ENCODE results near the gene DNAJB2.
"Not testable (repeated sequence)": the region's sequence is repeated elsewhere in the genome, so short reads cannot be mapped to it uniquely, and the experiment has no call there.

DNAJB2 gene

GRCh38 chr2:219285894-219286425 is 6.8 kb downstream of the DNAJB2 start:
- DNase-seq = no peak

GRCh38 chr2:219286436-219287115 is 7.4 kb downstream of the DNAJB2 start:
- no peak for DNase-seq

GRCh38 chr2:219287116-219287440 is 7.9 kb downstream of the DNAJB2 start:
- DNase-seq = not testable (repeated sequence)

- no peak for DNase-seq
Observed at GRCh38 chr2:219287580-219288265, 8.6 kb downstream of the DNAJB2 start.

- DNase-seq = no peak
Observed at GRCh38 chr2:219289195-219289536, 10.0 kb downstream of the DNAJB2 start.

GRCh38 chr2:219289537-219290361 is 10.6 kb downstream of the DNAJB2 start:
- no peak for DNase-seq

- no peak for DNase-seq
Observed at GRCh38 chr2:219290381-219291171, 11.4 kb downstream of the DNAJB2 start.

GRCh38 chr2:219291394-219291793 is 12.2 kb downstream of the DNAJB2 start:
- DNase-seq = no peak

- no peak for DNase-seq
Observed at GRCh38 chr2:219291910-219292490, 12.8 kb downstream of the DNAJB2 start.

GRCh38 chr2:219292616-219293015 is 13.4 kb downstream of the DNAJB2 start:
- DNase-seq = no peak

- DNase-seq = no peak
Observed at GRCh38 chr2:219293736-219294231, 14.6 kb downstream of the DNAJB2 start.

- DNase-seq = peak; percentile 90 to 92
Observed at GRCh38 chr2:219294356-219295351, 15.5 kb downstream of the DNAJB2 start.

- DNase-seq = no peak
Observed at GRCh38 chr2:219296142-219296541, 17.0 kb downstream of the DNAJB2 start.

GRCh38 chr2:219296631-219297391 is 17.6 kb downstream of the DNAJB2 start:
- no peak for DNase-seq

- DNase-seq = no peak
Observed at GRCh38 chr2:219297766-219298456, 18.7 kb downstream of the DNAJB2 start.

GRCh38 chr2:219298759-219299371 is 19.7 kb downstream of the DNAJB2 start:
- peak; percentile 95 for DNase-seq

GRCh38 chr2:219299372-219299760 is 20.2 kb downstream of the DNAJB2 start:
- no peak for DNase-seq

GRCh38 chr2:219300022-219300421 is 20.9 kb downstream of the DNAJB2 start:
- DNase-seq = no peak

GRCh38 chr2:219302412-219302968 is 23.3 kb downstream of the DNAJB2 start:
- DNase-seq = no peak
